ENCODE results near the gene MTR.

Gene MTR

DNA sequence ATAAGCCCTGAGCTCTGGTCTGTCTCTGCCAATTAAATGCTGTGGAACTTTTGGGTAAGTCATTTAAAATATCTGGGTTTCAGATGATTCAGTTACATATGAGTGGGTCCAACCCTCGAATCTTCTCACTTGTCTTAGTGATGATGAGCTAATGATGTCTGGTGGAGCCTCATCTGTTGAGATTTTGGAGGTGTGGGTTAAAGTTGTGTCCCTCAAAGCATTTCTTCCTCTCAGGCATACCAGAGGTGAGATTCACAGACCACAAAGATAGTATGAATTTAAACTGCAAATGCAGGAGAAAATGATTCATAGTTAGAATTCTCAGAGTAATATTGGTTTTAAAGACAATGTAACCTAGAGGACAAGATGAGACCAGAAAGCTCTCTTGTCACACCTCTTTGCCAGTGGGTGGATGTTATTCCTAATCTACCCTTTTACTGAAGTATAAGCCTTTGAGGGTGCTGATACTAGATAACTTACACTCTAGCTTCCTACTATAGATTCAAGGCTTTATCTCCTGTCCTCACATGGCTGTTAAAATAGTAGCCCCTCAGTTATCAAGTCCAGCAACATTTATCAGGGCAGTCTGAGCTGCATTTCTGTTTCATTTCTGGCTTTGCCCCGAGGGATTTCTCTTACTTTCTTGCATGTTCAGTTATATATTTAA, 118.4 kb downstream of the MTR start:
- DNase-seq: no peak

DNA sequence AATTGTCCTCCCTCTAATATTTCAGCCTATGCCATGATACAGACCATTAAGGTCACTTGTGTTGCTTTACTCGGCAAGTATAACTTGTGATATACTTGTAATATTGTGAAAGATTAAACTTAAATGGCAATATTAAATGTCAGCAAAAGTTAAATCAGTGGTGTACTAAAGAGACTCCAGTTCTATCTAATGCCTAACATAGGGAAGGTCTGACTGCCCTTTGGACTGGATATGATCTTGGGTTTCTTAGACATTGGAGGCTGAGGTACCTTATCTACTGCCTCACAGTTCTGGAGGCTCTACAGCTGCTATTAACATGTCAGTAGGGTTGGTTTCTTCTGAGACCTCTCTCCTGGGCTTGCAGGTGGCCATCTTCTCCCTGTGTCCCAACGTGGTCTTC, 119.3 kb downstream of the MTR start:
- DNase-seq: no peak

DNA sequence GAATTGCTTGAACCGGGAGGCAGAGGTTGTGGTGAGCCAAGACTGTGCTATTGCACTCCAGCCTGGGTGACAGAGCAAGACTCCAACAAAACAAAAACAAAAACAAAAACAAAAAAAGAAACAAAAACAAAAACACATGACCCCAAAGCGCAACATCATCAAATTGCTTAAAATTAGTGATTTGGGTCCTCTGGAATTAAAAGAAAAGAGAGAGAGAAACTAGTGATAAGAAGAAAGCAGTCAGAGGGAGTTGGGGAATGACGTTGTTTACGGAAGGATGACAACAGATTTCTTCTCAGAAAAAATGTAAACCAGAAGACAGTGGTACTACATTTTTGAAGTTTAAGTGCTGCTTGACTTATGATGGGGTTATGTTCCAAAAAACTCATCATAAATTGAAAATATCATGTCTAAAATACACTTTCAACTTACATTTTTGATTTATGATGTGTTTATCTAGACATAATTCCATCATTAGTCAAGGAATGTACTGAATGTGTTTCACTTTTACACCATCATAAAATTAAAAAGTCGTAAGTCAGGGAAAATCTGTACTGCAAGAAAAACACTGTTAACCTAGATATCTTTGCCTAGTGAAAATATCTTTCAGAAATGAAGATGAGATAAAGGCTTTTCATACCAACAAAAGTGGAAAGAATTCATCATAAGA, 121.2 kb downstream of the MTR start:
- DNase-seq: no peak

- DNase-seq: no peak
Observed at GRCh38 chr1:236917448-236917847, 122.4 kb downstream of the MTR start.

DNA sequence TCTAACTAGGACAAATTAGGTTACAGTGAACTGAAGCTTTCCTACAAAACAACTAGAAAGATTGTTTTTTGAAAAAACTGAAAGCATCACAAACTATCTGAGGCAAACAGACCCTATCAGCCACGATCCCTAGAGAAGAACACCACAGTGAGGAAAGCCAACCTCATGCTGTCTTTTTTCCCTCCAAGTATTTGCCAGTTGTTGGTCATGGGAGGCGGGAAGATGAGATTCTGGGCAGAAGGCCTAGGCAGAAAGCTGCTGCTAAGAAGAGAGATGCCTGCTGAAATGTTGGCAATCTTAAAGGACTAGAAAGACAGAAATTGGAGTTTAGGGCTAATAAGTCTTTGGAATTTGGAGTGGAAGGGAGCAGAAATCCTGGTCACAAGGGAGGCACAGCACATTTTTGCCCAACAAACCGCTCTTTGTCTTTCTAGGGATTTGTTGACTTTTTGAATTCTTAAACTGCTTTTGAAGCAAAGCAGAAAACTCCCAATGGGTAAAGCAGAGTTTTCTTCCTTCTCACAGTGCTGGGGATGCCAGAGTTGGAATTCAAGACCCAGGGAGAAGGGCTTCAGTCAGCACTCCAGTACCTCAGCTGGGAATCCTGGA, 125.3 kb downstream of the MTR start:
- no peak for DNase-seq

- DNase-seq: no peak
Observed at GRCh38 chr1:236921610-236922009, 126.5 kb downstream of the MTR start.

- DNase-seq: no peak
Observed at GRCh38 chr1:236922190-236922589, 127.1 kb downstream of the MTR start.

- DNase-seq: no peak
Observed at GRCh38 chr1:236925386-236925785, 130.3 kb downstream of the MTR start.

DNA sequence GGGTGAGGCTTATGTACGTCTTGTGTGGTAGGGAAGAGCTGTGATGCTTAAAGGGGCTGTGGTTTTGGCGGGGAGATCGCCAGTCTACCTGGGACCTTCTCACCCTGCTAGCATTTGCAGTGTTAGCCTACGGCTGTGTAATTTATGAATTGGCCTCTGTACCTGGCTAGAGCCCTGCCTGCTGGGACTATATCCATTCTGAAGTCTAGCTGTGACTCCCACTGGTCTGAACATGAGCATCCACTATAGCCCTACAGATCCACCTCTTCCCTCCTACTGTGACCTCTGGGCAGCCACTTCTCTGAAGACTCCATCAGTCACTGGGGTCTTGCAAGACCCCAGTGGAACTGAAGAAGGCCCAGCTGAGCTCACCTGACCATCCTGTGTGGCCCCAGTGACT, 135.4 kb downstream of the MTR start:
- DNase-seq: no peak

DNA sequence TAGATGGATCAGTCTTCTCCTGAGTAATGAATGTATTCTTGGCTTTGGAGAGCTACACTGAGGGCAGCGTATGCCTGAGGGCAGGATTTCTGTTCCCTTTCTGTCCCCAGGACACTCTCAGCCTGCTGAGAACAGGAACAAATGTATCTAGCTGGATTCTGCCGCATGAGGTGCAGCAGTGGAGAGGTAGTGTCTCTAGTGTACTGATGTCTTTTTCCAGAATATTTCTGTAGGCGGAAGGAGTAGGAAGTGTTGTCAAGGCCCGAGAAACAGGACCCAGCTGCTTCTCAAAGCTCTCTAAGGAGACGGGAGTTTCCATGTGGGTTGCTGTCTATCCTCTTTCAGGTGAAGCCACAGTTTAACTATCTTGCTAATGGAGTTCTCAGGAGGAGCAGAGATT, 143.7 kb downstream of the MTR start:
- no peak for DNase-seq

DNA sequence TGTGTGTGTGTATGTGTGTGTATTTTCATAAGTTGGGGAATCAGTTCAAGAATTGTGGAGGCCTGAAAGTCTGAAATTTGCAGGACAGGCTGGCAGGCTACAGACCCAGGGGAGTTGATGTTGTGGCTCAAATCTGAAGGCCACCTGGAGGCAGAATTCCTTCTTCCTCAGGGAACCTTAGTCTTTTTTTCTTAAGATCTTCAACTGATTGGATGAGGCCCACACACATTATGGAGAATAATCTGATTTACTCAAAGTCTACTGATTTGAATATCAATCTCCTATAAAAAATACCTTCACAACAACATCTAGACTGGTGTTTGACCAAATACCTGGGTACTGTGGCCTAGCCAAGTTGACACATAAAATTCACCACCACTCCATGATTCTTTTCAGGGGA, 147.3 kb downstream of the MTR start:
- no peak for DNase-seq

DNA sequence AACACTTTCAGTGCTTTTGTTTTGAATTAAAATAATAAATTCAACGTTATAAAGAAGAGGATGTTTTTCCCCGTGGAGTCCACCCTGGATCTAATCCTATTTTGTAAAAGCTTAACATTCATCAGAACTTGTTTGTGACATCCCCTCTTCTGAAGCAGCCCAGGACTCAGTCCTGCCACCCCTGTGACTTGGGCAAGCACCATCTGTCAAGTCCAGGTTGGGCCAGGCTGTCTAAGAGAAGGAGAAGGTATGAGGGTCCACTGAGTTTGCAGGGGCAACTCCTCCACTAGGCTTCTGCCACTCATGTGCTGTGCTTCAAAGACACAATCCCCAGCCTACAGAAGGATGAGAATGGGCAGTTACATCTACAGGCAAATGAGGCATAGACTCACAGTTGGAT, 149.5 kb downstream of the MTR start:
- DNase-seq: no peak

- no peak for DNase-seq
Observed at GRCh38 chr1:236945002-236945401, 149.9 kb downstream of the MTR start.

DNA sequence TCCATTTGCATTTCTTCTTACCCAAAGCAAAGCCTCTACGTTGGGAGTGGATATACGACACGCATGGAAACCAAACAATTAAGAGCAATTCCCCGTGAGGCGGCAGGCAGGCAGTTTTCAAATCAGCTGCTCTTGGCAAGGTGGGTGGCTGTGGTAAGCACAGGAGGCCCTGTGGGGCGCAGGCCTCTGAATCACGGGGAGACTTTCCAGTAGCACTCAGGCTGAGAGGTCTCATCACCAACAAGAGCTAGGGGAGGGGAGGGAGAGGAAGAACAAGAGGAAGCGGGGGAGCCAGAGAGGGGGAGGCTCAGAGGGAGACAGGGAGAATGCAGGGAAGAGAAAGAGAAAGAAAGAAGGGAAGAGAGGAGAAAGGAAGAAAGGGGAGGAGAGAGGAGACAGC, 152.7 kb downstream of the MTR start:
- no peak for DNase-seq

DNA sequence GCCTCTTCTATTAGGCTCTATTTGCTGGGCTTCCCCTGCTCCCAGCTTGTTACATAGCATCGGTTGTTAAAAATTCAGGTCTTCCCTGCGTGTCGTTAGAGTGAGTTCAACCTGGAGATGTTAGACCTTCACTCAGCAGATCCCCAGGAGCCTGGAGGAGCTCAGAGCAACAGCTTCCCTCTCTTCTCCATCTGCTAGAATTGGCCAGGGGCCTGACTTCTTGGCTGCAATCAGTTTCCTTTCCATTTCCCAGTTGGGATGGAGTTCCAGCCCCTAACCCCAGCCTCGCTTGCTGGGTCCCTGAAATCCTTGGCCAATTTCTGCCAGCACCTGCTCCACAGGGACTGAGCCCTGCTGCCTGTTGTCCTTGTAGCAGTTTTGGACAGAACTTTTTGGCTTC, 153.3 kb downstream of the MTR start:
- DNase-seq: no peak

- no peak for DNase-seq
Observed at GRCh38 chr1:236948996-236949395, 153.9 kb downstream of the MTR start.

GRCh38 chr1:236950365-236950764, 155.3 kb downstream of the MTR start:
- DNase-seq: no peak

DNA sequence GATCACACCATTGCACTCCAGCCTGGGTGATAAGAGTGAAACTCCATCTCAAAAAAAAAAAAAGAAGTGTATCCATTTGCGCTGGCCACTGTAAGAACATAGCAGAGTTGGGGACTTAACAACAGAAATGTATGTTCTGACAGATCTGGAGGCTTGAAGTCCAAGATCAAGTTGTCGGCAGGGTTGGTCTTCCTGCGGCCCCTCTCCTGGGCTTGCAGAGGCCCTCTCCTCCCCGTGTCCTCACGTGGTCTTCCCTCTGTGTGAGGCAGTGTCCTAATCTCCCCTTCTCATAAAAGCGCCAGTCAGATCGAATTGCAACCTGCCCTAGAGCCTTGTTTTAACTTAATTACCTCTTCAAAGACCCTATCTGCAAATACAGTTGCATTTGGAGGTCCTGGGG, 156.6 kb downstream of the MTR start:
- DNase-seq: no peak

GRCh38 chr1:236952246-236953003, 157.3 kb downstream of the MTR start:
- no peak for DNase-seq

DNA sequence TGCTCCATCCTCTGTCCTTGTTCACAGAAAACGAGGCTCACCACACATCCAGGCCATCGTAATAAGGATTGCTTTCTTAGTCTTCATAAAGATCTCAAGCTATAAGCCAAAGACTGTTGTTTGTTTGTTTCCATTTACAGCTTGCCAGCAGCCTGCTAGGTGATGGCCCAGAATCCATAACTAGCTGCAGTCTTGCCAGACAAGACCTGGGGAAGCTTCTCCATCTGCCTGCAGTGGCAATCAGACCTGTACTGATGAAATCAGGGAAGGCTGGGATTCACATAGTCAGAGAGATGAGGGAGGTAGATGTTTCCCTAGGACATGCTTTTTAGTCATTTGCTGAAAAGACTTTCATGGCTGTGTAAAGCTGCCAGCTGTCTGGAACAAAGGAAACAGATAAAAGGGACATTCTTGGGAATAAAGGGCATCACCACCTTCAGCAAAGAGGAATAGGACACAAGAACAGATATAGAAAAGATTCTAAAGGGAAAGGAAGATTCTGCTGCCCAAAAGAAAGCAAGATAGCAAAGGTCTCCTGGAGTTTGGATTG, 158.1 kb downstream of the MTR start:
- no peak for DNase-seq

Measured in inflammatory macrophage treated with lipopolysaccharide for 4 hours (primary cell).